Measurements from ENCODE around the gene ZNF593.

Gene ZNF593

DNA sequence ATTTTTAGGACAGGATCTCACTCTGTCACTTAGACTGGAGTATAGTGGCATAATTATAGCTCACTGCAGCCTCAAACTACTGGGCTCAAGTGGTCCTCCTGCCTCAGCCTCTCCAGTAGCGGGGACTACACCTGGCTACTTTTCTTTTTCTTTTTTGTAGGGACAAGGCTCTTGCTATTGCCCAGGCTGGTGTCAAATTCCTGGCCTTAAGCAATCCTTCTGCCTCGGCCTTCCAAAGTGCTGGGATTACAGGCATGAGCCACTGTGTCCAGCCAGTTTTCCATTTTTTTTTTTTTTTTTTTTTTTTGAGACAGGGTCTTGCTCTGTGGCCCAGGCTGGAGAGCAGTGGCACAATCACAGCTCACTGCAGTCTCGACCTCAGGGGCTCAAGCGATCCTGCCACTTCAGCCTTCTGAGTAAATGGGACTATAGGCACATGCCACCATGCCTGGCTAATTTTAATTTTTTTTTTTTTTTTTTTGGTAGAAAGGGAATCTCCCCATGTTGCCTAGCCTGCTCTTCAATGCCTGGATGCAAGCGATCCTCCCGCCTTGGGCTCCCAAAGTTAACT lies 43.7 kb downstream of the ZNF593 start:
- no peak for DNase-seq

DNA sequence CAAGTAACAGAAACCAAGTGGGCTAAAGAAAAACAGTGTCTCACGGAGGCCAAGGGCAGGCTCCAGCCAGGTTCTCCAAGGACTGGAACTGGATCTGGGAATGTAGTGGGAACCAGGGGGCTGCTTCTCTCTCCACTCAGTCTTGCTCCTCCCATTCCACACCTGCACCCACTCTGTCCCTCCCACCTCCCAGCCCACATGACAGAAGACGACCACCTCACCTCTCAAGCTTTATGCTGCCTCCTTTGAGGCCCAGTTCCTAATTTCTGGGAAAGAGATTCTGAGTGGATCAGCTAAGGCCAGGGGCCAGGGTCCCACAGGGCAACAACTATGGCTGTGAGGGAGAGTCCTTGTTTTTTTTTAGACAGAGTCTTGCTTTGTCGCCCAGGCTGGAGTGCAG lies 45.5 kb downstream of the ZNF593 start:
- no peak for DNase-seq

DNA sequence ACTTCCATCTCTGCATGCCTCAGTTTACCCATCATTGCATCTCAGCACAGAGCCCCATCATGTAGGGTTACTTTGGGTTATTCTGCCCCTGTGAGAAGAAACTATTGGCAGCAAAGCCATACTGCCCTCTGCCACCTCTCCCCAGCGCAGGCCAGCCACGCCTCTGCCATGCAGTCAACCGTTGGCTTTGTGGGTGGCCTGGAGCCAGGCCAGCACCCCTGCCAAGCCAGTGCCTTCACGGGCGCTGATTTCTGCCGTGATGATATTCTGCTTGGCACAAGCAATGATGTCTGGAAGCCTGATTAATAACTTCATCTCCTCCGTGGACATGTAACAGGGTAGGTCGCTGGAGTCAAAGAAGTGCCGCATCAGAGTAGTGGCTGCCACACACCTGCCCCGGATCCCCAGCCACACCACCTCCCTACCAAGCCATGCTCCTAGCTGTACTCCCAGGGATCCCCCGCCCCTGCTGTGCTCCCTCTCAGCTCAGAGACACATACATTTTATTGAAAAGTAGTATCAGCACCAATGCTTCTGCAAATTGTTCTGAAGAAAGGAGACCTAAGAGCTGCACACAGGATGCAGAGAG lies 49.3 kb downstream of the ZNF593 start:
- no peak for DNase-seq
